ENCODE measurements around the gene CTRL.

DNA sequence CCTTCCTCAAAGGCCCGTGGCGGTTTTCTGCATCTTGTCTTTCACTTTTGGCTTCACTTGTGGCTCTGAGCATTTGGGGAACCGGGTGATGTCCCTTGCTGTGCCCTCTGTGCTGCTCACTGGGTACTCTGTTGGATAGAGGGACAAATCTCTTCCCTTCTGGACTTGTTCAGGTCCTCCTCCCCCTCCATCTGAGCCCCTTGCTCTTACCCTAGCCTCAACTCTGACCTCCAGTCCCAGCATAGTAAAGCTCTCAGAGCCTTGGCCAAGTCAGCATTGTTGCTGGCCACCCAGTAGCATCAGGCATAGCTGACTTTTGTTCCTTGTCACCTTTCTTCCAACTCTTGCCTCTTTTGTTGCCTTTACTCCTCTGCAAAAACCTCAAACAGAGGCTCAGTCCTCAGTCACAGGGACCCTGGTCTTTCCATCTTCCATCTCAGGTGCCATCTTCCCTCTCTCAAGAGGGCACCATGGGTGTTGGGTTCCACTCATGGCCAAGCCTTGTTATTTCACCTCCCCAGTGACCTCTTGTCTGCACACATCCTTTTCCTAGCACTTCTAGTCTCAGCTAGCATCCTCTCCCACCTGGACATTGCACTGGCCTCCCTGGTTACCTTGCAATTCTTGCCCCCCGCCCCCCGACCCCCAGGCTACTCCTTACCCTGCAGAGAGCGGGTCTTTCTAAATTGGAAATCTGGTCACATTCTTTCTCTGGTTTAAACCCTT, 5.4 kb upstream of the CTRL start:
- TF ChIP-seq, protein P1, sequence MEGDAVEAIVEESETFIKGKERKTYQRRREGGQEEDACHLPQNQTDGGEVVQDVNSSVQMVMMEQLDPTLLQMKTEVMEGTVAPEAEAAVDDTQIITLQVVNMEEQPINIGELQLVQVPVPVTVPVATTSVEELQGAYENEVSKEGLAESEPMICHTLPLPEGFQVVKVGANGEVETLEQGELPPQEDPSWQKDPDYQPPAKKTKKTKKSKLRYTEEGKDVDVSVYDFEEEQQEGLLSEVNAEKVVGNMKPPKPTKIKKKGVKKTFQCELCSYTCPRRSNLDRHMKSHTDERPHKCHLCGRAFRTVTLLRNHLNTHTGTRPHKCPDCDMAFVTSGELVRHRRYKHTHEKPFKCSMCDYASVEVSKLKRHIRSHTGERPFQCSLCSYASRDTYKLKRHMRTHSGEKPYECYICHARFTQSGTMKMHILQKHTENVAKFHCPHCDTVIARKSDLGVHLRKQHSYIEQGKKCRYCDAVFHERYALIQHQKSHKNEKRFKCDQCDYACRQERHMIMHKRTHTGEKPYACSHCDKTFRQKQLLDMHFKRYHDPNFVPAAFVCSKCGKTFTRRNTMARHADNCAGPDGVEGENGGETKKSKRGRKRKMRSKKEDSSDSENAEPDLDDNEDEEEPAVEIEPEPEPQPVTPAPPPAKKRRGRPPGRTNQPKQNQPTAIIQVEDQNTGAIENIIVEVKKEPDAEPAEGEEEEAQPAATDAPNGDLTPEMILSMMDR (IDR thresholded peaks at IDR 0.05; ENCODE audit: insufficient read depth, low read depth, low read length): no peak
- TF ChIP-seq EZH2 (IDR thresholded peaks at IDR 0.05; ENCODE audit: insufficient read depth, low read length): no peak

All from astrocyte (in vitro differentiated cells and primary cell).